ENCODE data around the gene CYTIP.

GRCh38 chr2:157376041-157376440 is 67.8 kb downstream of the CYTIP start:
- TF ChIP-seq CTCF (IDR thresholded peaks at IDR 0.05; ENCODE audit: poor library complexity) (no peak), EZH2 (IDR thresholded peaks at IDR 0.05; ENCODE audit: borderline replicate concordance) (no peak)
